ENCODE results near the gene PIGA. TPM values are rescaled to one million over a fixed set of nuclear protein-coding genes. Genes with fewer than 3 reads are reported as not detected.

The PIGA gene
- total and polyA plus RNA-seq, 10 of the 15 experiments (the other 5 are each of a cell fraction or from before 2014, with no cell fraction given), result 4.9 to 24.1 (median 11.0) TPM

DNA sequence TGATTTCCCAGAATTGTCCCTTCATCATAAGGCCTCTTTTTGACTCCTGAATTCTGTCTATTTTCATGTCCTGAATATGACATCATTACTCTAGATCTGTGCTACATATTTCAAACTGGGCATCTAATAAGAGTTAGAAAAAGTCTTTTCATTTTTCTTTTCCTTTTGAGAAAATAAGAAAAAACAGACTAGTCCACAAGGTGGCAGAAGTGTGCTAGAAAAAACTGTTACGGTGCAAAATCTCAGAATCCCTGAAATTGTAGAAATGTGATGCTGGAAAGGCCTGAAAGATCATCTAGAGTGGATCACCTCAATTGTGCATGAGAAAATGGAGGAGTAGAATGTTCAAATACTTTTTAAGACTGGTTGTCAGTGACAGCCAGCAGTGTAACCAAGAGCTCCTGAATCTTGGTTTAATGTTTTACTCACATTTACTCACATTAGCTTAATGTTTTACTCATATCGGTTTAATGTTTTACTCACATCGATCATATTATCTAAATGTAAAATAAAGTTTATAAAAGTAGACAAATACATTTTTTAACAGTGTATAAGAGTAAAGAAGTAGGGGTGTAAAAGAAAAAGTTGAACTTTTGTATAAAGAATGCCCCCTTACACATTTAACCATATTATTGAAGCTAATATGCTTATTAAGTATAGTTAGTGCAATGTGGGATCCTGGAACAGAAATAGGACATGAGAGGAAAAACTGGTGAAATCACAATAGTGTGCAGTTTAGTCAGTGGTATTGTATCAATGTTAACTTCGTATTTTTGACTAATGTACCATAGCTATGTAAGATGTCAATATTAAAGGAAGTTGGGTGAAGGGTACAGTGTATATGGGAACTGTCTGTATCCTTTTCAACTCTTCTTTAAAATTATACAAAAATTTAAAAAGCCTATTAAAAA, 35.1 kb downstream of the PIGA start (continued):
- TF ChIP-seq, protein P1, sequence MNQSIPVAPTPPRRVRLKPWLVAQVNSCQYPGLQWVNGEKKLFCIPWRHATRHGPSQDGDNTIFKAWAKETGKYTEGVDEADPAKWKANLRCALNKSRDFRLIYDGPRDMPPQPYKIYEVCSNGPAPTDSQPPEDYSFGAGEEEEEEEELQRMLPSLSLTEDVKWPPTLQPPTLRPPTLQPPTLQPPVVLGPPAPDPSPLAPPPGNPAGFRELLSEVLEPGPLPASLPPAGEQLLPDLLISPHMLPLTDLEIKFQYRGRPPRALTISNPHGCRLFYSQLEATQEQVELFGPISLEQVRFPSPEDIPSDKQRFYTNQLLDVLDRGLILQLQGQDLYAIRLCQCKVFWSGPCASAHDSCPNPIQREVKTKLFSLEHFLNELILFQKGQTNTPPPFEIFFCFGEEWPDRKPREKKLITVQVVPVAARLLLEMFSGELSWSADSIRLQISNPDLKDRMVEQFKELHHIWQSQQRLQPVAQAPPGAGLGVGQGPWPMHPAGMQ (IDR thresholded peaks at IDR 0.05; ENCODE audit: borderline replicate concordance), result no peak

DNA sequence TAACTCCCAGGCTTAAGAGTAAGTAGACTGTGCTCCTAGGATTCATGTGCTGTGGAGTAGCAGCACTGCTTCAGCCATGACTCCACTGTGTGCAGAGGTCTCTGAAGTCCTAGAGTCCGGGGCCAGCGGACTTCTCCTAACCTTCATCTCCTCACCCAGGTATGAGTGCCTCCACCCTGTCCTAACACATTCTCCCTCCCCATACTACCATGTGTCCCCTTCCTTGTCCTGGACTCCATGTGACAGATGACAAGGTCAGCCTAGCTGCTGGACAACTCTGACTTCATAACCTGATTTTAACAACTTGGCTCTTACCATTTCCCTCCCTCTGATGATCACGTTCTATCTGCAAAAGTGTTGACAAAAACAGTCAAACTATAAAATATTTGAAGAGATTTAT, 36.5 kb downstream of the PIGA start:
- no peak for ATAC-seq
- H3K36me3 ChIP-seq (ENCODE audit: control insufficient read depth in 2 of 2, insufficient read depth in 2 of 2, low read length in 1 of 2), result no peaks in the 10 kb centered on the region
- no peak overlapping the region for H3K27ac ChIP-seq (ENCODE audit: control insufficient read depth, insufficient read depth)
- SMC1A ChIA-PET (ENCODE audit: uncharacterized antibody, unreplicated experiment), result no interaction called here
- no peaks in the 10 kb centered on the region for H3K27me3 ChIP-seq (replicated peaks in 1 of 2; ENCODE audit: control insufficient read depth in 2 of 2, insufficient read depth in 2 of 2, low read length in 1 of 2)
- H4K20me1 ChIP-seq (ENCODE audit: control insufficient read depth, insufficient read depth), result no peaks in the 10 kb centered on the region
- FAIRE-seq, result no peak
- no TSS peak for BruUV-seq (replicated peaks)
- H2AFZ ChIP-seq (ENCODE audit: control insufficient read depth, low read depth, low read length), result no peak overlapping the region
- no peak overlapping the region for H3K4me2 ChIP-seq (ENCODE audit: control insufficient read depth, insufficient read depth)
- no peaks in the 10 kb centered on the region for H3K4me1 ChIP-seq (ENCODE audit: control insufficient read depth, insufficient read depth, low read length)
- H3K9me3 ChIP-seq (replicated peaks; ENCODE audit: control insufficient read depth, insufficient read depth, low read length), result no peaks in the 10 kb centered on the region
- RAD21 ChIA-PET (ENCODE audit: unreplicated experiment), result interaction anchor here (1.9 kb wide), 1 partner anchor 169 kb away, joined by 7 read pairs; no protein-coding TSS in a partner anchor
- 68% methylated on average over 3 of the region's 3 CpGs for WGBS (ENCODE audit: insufficient coverage, insufficient replicate concordance, low lambda C conversion rate, missing lambda C conversion rate)
- in situ Hi-C loops (cut with MboI), result no loop called here
- CTCF ChIA-PET, result interaction anchor here (0.9 to 3.8 kb wide), 6 partner anchors 8 to 169 kb away, joined by 3 to 23 read pairs (median 7); no protein-coding TSS in a partner anchor
- intact Hi-C loops (cut with micrococcal nuclease; ENCODE audit: unreplicated experiment), result no loop called here
- no peak overlapping the region for H3K9ac ChIP-seq (ENCODE audit: control insufficient read depth, insufficient read depth, low read length)
- POLR2A ChIA-PET, result no interaction called here
- no peak overlapping the region for H3K4me3 ChIP-seq
- TF ChIP-seq POU2F2 (IDR thresholded peaks at IDR 0.05; ENCODE audit: borderline replicate concordance, low read depth, low read length) (no peak), CBFB (IDR thresholded peaks at IDR 0.05; ENCODE audit: low read depth) (no peak)
- H3K79me2 ChIP-seq (ENCODE audit: control insufficient read depth, insufficient read depth, low read length), result no peaks in the 10 kb centered on the region
- DNase-seq (ENCODE audit: low read depth, low spot score), result no peak

All from GM12878 (cell line).